Measurements from ENCODE around the gene VAV3.

VAV3 gene

DNA sequence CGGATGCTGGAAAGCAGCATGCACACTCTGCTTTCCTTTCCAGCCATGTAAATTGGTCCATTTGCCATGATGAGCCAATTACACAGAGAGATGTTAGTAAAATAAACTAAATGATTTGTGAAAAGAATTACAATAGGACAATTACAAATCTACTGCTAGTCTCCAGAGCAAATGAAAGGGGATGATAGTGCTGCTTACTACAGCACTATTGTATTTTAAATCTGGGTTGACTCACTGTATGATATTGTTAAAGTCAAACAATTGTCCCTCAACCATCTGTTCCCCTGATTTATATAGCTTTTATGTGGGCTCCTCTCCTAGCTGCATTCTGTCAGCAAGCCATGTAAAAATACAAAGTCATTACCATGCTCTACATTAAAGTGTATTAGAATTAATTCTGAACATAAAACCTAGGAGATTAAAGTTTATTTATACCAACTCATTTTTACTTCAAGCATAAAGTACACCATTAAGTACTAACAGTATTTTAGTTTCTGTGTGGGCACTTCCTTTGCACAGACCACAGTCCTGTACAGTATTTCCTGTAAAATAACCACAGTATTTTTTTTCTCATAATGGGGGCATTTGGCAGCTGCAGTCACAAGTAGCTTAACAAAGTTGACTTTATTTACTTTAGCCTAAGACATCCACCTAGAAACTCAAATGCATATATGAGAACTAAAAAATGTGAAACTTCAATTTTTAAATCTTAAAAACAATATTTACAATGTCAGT, 135.8 kb downstream of the VAV3 start:
- DNase-seq: peak; percentile 91

DNA sequence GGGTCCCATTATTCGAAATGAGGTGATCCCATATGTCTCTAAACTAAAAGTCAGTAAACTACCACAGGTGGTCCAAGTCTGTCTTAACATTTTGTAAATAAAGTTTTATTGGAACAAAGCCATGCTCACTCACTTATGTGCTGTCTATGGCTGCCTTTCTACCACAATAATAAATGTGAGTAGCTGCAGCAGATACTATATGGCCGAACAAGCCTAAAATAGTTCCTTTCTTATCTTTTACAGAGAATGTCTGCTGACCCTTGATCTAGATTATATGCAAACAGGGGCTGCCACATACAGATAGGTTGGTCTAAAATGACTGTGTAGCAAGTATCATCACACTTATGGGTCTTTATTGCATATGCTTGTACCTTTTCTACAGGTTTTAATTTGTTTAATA, 140.0 kb downstream of the VAV3 start:
- no peak for DNase-seq

DNA sequence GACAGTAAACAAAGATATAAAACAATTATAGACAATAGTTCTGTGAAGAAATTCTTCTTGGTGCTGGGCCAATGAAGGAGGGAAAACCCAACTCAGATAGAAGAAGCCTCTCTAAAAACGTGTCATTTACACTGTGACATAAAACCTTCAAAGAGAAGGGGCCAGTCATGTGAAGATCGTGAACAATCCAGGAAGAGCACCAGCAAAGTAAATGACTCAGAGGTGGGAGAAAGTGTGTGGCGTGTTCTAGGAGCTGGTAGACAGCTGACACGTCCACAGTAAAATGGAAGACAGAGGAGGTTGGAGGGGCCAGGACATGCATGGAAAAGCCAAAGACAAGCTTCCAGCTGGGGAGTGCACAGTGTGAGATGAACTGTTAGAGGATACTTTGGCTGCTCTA, 143.6 kb downstream of the VAV3 start:
- no peak for DNase-seq

DNA sequence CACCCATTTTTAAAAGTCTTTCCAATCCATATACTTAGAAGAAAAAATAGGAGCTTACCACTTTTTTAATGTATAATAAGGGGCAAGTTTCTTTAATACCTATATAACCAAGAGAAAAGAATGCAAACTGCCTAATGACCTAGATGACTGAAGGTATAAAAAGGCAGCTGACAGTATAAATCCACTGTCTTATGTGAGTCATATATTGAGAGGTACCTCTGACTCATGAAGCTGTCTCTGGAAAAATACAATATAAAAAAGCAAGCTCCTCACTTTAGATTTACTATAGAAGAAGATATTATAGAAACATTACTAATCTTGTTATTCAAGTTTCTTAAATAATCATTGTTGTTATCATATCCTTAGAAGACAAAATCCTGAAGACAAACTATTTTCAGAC, 144.2 kb downstream of the VAV3 start:
- DNase-seq: no peak

DNA sequence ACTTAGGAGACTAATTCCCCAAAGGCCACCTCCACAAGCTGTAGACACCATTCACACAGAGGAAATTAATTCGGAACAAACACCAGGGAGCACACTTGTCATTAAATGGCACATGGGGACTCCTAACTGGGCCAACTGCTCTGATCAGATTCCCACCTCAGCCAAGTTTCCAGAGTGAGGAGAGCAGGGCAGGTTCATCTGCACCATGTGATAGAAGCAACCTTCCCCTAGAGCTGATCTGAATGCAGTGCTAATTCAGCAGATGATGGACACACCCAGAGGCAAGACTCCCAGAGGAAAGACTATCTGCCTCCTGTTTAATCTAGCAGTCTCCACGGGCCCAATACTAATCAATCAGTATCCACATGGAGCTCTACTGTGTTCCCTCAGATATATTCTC, 147.0 kb downstream of the VAV3 start:
- peak; percentile 5 for DNase-seq

DNA sequence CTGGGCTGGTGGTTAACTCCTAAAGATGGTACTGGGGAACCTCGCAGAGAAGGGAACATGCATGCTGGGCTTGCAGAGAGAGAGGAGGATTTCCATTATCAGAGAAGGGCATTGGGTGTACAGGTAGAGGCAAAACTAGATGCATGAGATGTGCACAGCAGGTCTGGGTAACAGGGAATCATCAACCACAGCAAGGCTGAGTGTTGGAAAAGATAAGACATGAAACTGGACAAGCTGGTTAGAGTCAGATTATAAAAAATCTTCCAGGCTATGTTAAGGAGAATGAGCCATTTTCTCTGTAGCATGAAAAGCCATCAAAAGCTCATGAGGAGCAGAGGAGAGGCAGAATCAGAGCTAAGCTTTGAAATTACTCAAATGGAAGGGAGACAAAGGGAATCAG, 147.8 kb downstream of the VAV3 start:
- no peak for DNase-seq

DNA sequence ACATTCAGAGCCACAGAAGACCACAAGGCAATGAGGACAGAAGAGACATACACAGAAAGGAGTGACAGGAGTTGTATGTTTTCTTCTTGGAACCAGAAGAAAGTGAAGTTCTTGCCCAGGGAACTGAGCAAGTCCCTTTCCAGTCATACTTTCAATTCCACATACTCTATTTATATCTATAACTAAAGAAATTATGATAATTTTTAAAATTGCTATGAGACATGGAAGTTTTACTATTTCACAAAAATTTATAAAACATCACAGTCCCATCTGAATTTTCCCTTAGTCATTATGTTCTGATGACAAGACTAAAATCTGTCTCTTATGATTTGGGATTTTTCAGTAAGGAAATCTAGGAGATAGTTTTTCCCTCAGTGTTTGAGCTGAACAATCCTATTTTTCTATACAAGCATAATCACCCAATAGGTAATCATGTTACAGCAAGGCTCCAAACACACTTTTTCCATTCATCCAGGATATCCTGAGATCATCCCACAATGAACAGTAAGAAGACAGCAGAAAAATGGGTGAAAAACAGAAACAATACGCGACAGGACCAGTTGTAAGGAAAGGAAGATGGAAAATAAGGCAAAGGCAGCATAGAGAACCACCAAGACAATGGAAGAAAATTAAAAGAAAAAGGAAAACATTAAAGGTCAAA, 154.6 kb downstream of the VAV3 start:
- DNase-seq: no peak

DNA sequence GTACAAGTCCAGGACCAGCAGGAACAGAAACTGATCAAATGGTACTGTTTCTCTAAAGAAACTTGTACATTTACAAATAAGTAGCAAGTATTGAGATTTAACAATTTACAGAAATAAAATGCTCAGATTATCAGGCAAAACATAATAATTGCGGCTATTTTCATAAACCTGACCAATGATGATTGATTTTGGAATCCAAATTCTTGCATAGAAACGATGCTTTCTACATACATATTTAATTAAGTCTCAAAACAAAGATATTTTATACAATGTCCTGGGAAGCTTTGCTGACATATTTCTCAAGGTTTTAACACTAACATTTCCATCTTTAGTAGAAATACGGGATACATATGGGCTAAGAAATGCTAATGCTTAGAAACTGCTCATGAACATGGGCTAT, 157.1 kb downstream of the VAV3 start:
- DNase-seq: no peak

DNA sequence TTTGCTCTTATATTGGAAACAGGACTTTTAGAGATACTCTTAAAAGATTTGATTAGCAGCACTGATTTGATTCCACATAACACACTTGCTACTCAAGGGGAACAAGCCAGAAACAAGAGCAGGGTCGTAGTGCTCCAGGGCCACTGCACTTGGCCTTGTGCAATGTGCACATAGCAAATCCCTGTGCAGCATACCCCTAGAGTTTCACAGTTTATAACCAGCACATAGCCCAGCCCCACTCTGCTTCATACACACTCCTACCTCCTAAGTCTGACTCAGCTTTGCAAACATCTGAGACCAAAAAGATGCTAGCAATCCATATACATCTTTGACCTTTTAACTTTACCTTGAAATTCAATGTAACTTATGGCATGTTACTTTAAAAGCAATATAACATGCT, 157.6 kb downstream of the VAV3 start:
- no peak for DNase-seq

DNA sequence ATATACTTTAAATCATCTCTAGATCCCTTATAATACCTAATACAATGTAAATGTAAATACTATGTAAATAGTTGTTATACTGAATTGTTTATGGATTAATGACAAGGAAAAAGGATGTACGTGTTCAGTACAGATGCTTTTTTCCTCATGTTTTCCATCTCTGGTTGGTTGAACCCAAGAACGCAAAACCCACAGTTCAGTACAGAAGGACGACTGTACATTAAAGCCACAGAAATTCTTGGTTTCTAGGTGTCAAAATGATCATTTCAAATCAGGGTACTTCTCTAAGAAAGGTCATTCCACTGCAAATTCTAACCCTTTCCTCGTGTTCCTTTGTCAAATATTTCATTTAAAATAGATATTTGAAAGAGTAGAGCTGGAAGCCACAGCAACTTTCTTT, 158.1 kb downstream of the VAV3 start:
- DNase-seq: no peak

DNA sequence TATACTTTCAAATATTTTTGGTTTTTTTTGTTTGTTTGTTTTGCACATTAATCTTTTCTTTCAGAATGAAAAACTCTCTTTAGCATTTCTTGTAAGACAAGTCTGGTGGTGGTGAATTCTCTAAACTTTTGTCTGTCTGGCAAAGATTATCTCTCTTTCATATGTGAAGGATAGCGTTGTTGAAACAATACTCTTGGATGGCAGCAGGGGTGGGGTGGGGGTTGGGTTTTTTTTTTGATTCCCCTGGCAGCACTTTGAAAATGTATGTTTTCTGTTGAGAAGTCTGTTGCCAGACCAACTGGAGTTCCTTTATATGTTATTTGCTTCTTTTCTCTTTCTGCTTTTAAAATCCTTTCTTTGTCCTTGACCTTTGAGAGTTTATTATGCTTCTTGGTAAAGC, 160.2 kb downstream of the VAV3 start:
- DNase-seq: no peak

DNA sequence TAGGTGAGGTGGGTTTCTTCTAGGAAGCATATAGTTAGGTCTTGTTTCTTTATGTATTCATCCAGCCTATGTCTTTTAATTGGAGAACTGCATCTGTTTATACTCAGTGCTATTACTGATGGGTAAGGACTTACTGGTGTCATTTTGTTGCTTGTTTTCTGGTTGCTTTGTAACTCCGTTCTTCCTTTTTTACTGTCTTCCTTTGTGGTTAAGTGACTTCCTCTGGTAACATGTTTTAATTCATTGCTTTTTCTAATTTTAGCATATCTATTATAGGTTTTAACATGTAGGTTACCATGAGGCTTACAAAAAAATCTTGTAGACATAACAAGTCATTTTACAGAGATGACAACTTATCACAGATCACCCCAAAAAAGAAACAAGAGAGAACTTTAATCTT, 160.8 kb downstream of the VAV3 start:
- DNase-seq: no peak

DNA sequence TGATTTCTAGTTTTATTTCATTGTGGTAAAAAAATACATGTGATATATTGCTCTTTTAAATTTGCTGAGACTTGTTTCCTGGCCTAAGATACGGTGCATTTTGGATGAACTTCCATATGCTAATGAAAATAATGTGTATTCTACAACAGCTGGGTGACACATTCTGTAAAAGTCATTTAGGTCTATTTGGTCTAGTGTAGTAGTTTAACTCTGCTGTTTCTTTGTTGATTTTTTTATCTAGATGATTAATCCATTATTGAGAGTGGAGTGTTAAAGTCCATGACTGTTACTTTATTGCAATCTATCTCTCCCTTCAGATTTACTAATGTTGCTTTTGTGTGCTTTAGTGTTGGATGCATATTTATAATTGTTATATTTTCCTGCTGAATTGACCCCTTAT, 161.4 kb downstream of the VAV3 start:
- DNase-seq: no peak

DNA sequence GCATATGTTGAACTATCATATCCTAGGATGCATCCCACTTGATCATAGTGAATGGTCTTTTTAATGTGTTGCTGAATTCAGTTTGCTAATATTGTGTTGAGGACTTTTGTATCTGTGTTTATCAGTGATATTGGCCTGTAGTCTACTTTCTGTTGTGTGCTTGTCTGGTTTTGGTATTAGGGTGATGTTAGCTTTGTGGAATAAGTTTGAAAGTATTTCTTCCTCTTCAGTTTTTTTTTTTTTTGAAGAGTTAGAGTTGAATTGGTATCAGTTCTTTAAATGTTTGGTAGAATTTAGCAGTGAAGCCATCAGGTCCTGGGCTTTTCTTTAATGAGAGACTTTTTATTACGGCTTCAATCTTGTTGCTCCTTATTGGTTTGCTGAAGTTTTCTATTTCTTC, 162.3 kb downstream of the VAV3 start:
- no peak for DNase-seq

DNA sequence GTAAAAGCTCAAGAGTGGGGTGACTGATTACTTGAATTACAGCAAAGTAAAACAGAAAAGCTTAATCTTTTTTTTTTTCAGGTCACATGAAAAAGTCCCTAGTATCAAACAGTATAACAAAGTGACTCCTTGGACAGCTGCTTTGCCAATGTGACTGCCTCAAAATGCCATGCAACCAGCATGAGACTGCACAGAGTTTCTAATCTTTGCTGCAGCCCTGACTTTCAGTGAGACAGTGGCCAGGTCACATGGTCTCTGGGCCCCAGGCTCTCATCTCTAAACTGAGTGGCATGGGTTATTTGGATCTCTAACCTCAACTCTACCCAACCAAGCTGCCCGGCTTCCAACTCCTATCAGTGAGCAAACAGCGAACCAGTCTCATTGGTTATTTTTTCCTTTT, 169.0 kb downstream of the VAV3 start:
- DNase-seq: no peak

DNA sequence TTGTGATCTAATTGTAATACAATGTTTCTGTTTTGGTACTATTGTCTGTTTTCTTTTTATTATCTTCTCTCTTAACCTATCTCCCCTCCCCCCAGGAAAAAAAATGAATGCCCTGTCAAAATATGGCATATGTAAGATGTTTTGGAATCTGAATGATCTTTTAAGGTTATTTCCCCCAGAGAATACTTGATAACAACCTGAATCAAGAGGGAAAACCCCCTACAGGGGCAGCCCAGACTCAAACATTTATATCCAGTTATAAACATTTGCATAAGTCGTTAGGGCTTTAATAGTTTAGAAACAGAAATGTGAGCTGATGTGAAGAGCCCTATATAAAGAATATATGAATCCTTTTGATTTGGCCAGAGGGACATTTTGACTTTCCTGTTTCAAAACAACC, 169.5 kb downstream of the VAV3 start:
- DNase-seq: no peak

DNA sequence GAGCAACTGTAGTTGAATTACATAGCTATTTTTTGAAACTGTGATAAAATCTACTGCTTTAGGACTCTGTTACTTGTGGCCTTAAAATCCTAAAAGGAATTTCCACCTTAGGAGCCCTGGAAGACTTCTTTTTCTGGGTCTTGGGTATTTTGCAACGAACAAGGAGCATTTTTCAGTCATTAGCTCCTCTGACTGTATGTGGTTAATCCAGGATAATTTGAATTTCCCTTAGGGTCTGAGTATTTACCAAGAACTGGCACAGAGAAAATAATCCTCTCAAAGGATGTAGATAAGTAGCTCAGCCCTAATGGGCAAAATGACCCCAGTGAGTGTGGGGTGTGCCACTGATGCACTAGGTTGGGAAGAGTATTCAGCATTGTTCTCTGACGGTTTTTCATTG, 170.4 kb downstream of the VAV3 start:
- DNase-seq: no peak

DNA sequence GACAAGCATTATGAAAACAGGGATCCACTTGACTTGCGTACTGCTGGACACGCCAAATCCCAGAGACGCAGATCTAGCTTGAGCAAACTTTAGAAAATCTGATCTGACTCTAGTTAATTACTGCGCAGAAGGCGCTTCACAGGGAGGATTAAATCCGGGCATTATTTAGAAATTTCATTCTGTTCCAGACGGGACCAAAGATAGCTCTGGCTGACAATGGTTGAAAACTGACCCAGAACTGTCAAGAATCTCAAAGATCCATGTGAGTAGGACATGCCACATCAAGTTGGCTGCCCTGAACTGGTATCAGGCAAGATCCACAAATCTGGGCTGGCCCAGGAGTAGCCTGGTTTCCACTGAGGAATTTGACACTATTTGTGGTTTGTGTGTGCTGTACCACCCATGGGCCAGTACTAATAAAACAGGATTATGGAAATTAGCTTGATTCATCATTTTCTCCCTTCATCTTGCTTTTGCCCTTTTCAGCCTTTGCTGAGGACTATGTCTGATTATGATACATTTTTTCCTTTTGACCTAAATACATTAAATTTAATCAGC, 171.0 kb downstream of the VAV3 start:
- DNase-seq: no peak

DNA sequence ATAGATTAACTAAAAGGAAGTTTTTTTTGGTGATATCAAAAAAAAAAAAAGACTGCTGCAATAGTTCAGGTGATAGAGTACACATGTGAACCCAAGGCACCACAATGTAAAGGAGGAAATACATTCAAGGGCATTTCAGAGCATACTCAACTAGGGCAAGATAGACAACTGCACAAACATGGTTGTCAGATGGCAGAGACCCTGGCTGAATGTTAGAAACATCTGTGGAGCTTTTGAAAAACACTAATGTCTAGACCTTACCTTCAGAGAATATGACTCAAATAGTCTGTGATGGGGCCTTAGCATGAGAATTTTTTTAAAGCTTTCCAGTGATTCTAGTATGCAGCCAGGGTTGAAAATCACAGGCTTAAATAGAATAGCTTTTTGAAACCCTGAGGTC, 173.6 kb downstream of the VAV3 start:
- no peak for DNase-seq

DNA sequence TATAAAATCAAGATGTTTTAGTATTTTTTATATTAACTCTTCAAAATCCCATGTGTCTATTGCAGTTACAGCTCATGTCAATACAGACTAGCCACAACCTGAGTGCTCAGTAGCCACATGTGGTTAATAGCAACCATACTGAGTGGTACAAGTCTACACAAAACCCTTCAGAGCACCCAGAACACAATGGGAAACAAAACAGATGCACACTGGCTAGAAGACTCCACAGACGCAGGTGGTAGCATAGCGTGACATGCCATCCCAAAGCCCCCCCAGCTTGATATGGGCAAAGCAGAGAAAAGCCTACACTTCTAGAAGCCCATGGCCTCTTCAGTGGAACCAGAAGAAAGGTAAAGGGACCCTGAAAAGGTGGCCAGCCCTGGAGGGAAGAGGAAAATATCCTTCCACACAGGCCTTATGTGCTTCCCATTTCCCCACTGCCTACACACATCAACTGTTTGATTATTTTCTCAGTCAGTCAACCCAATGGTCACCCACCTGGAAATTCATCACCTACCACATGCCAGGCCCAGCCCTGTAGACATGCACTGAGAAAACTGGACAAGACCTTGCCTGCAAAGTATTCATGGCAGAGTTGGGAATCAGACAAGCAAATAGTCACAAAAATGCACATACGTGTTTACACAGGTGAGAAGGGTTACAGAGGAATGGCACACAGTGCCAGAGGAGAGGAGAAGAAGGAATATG, 175.0 kb downstream of the VAV3 start:
- DNase-seq: no peak

DNA sequence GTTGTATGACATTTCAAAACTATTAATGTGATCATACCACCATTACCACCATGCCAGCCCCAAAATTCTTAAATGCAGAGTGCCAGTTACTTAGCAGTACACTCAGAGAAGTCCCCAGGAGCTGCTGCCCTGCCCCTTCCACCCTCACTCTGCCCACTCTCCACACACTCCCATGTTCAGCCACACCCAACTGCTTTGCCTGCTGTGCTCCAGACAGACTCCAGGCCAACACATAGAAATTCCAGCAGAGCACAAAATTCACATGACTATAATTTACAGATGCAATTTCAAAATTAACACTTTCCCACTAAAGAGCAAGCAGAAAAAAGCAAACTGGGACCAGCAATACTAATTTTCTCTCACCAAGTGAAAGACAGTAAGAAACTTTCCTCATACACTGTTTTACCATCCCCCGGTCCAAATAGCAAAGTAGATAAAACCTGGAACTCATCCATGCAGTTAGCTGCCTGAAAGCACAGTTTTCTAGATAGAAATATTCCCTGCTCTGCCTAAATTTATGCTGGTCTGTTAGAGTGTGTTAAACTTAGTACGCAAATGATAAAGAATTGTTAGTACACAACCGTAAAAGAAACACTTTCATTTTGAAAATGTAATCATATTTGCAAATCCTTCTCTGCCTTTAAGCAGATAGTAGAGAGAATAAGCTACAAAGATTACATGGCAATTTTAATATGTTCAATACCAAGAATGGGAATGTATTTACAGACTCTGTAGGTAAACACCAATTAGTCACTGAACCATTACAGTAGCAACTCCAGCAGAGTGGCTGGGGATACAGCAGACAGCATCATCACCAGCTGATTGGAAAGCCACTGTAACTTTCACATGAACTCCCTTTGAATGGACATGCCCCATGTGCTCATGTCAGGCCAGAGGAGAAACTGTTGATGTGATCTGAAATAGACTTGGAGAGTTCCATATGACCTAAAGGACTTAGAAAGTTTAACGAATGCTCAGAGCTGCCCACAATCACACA, 176.5 kb downstream of the VAV3 start:
- DNase-seq: no peak

DNA sequence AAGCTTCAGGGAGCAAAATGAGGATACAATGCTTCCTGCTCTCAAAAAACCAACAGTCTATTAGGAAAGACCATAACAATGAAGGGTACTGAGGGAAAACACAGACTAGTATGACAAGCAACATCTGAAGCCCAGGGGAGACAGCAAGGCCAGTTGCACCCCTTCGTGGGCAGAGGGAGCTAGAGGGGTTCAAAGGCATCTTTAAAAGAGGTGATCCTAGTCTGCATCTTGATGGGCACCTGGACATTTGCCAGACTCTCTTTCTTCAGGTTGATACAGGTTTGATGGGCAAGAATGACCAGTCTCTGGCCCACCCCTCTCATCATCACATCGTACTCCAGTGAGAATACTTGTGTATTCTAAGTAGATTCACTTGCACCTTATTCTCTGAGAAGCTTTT, 177.7 kb downstream of the VAV3 start:
- no peak for DNase-seq

Data from NCI-H1436 treated with DMSO at 0.1 percent for 48 hours (cell line).